Ishikawa (cell line): Measurements from ENCODE around the gene ASPSCR1.

Experiments used
- CEBPB ChIP-seq: IDR thresholded peaks from 2 replicates; pipeline ENCODE4 v1.6.1; 2012
- CREB1 ChIP-seq: IDR thresholded peaks from 2 replicates; pipeline ENCODE4 v1.6.1; 2012; ENCODE audit warnings: low read depth
- EP300 ChIP-seq: IDR thresholded peaks from 2 replicates; pipeline ENCODE4 v1.6.1; 2012; ENCODE audit warnings: borderline replicate concordance
- FOXM1 ChIP-seq: IDR thresholded peaks from 2 replicates; pipeline ENCODE4 v1.6.1; 2012; ENCODE audit warnings: low read depth, borderline replicate concordance
- NFIC ChIP-seq: IDR thresholded peaks from 2 replicates; pipeline ENCODE4 v1.6.1; 2012
- RAD21 ChIP-seq: IDR thresholded peaks from 2 replicates; pipeline ENCODE4 v1.6.1; 2012; ENCODE audit warnings: low read depth
- TAF1 ChIP-seq: IDR thresholded peaks from 2 replicates; pipeline ENCODE4 v1.6.1; 2012; ENCODE audit warnings: low read depth, mild to moderate bottlenecking
- TCF12 ChIP-seq: IDR thresholded peaks from 2 replicates; pipeline ENCODE4 v1.6.1; 2012; ENCODE audit warnings: low read depth
- TEAD4 ChIP-seq: IDR thresholded peaks from 2 replicates; pipeline ENCODE4 v1.6.1; 2012
- YY1 ChIP-seq: IDR thresholded peaks from 2 replicates; pipeline ENCODE4 v1.6.1; 2012; ENCODE audit warnings: low read depth
- ZBTB7A ChIP-seq: IDR thresholded peaks from 2 replicates; pipeline ENCODE4 v1.6.1; 2012; ENCODE audit warnings: low read depth
- TF ChIP-seq, protein P1 (sequence below): IDR thresholded peaks from 2 replicates; pipeline ENCODE4 v1.6.1; 2012
- TF ChIP-seq, protein P2 (sequence below): IDR thresholded peaks from 2 replicates; pipeline ENCODE4 v1.6.1; 2012; ENCODE audit warnings: low read depth, mild to moderate bottlenecking
- TF ChIP-seq, protein P3 (sequence below): IDR thresholded peaks from 2 replicates; pipeline ENCODE4 v1.6.1; 2012

The ASPSCR1 gene

DNA sequence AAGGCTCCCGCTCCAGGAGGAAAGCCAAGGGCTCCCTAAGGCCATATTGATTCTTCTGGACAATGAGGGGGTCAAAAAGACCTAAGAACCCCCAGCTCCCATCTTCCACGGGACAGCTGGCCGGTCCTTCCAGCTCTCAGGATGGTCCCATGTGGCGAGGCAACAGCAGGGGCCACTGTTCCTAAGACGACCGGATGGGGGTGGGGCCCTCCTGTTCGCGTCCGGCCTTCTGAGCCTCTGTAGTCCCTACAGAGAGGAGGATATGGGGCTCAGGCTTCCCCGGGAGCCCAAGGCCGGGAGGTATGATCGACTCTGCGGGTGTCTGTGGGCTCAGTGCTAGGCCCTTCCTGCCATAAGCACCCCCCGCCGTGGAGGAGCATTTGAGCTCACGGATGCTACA, 66.1 kb downstream of the ASPSCR1 start:
- TF ChIP-seq, protein P1, sequence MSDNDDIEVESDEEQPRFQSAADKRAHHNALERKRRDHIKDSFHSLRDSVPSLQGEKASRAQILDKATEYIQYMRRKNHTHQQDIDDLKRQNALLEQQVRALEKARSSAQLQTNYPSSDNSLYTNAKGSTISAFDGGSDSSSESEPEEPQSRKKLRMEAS = no peak
- TF ChIP-seq NFIC (no peak), TEAD4 (no peak), CREB1 (no peak)
- TF ChIP-seq, protein P2, sequence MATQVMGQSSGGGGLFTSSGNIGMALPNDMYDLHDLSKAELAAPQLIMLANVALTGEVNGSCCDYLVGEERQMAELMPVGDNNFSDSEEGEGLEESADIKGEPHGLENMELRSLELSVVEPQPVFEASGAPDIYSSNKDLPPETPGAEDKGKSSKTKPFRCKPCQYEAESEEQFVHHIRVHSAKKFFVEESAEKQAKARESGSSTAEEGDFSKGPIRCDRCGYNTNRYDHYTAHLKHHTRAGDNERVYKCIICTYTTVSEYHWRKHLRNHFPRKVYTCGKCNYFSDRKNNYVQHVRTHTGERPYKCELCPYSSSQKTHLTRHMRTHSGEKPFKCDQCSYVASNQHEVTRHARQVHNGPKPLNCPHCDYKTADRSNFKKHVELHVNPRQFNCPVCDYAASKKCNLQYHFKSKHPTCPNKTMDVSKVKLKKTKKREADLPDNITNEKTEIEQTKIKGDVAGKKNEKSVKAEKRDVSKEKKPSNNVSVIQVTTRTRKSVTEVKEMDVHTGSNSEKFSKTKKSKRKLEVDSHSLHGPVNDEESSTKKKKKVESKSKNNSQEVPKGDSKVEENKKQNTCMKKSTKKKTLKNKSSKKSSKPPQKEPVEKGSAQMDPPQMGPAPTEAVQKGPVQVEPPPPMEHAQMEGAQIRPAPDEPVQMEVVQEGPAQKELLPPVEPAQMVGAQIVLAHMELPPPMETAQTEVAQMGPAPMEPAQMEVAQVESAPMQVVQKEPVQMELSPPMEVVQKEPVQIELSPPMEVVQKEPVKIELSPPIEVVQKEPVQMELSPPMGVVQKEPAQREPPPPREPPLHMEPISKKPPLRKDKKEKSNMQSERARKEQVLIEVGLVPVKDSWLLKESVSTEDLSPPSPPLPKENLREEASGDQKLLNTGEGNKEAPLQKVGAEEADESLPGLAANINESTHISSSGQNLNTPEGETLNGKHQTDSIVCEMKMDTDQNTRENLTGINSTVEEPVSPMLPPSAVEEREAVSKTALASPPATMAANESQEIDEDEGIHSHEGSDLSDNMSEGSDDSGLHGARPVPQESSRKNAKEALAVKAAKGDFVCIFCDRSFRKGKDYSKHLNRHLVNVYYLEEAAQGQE = no peak

DNA sequence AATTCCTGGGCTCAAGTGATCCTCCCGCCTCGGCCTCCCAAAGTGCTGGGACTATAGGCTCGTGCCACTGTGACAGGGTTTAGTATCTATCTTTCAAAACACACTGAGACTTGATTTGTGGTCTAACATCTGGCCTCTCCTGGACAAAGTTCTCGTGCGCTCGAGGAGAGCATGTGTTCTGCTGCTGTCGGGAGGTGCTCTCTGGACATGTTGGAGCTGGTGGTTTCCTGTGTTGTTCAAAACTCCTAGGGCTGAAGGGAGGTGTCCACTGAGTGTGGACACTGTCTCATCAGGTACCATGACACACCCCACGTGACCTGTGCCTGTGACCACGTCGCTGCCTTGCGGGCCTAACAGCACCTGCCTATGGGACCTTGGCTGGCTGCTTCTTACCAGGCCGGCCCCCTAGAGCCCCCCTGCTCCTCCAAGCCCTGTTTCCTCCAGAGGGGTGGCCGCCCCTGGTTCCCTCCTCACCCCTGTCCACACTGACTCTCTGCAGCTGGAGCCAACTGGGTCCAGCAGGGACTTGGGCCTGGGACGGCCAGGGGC, 68.6 kb downstream of the ASPSCR1 start:
- TF ChIP-seq, protein P2 = no peak
- TF ChIP-seq CEBPB (no peak), TCF12 (no peak), EP300 (no peak), TAF1 (no peak), FOXM1 (no peak), RAD21 (no peak), TEAD4 (no peak)
- TF ChIP-seq, protein P1 = no peak

DNA sequence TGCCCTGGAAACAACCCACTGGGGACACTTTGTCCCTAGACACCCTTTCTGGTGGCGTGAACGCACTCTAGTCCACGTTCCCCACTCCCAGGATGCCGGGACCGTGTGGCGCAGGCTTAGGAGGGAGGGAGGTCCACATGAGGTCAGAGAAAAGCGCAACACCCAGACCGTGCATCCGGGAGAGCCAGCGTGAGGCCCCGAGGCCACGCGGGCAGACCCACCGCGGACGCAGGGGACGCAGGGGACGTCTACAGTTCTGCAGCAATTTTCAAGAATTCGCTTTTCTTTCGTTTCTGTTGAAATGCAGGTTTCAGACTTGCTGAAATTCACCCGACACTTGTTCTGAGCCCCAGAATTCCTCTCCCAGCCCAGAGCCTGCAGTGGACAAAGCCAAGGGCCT, 69.5 kb downstream of the ASPSCR1 start:
- TF ChIP-seq TCF12 (no peak), TAF1 (no peak), YY1 (no peak), TEAD4 (no peak), CREB1 (no peak), FOXM1 (no peak), EP300 (no peak), RAD21 (no peak)
- TF ChIP-seq, protein P2 = no peak
- TF ChIP-seq, protein P3, sequence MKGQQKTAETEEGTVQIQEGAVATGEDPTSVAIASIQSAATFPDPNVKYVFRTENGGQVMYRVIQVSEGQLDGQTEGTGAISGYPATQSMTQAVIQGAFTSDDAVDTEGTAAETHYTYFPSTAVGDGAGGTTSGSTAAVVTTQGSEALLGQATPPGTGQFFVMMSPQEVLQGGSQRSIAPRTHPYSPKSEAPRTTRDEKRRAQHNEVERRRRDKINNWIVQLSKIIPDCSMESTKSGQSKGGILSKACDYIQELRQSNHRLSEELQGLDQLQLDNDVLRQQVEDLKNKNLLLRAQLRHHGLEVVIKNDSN = no peak
- TF ChIP-seq, protein P1 = no peak

DNA sequence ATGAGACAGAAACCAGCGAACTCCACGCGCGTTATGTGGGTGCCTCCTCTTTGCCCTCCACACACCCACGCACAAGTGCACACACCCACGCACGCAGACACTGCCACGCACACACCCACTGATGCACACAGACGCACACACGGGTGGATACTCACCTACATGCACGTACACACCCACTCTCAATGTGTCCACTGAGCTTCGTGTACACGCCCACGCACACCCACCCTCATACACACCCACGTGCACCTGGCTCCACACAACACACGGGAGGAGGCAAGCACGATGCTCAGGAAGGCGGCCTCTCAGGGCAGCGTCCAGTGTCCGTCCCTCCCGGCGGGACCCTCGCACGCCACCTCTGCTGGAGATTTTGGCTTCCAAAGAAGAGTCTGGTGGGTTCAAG, 70.0 kb downstream of the ASPSCR1 start:
- TF ChIP-seq ZBTB7A (no peak), YY1 (no peak), EP300 (no peak), FOXM1 (no peak), TEAD4 (no peak), RAD21 (no peak), CEBPB (no peak)
- TF ChIP-seq, protein P1 = no peak
- TF ChIP-seq, protein P2 = no peak
